ENCODE data around the gene WBP2. TPM values are rescaled to one million over a fixed set of nuclear protein-coding genes. Genes with fewer than 3 reads are reported as not detected.

Gene WBP2
- total and polyA plus RNA-seq, 9 of the 15 experiments (the other 6 are each of a cell fraction or from before 2014, with no cell fraction given) = 2.2 to 74.3 (median 20.0) TPM

- no peaks in the 10 kb centered on the region for H3K27me3 ChIP-seq (ENCODE audit: control insufficient read depth in 2 of 2, insufficient read depth in 2 of 2, low read length in 2 of 2)
- H3K36me3 ChIP-seq (ENCODE audit: control insufficient read depth, insufficient read depth, low read length) = peaks cover 93% of the 10 kb centered on the region; the same call in 2 of the 3 replicates
- DNase-seq (ENCODE audit: extremely low read depth in 1 of 4, low spot score in 3 of 4) (peak in 2 of 4 experiments; percentile 50 to 60), ATAC-seq (no peak), FAIRE-seq (no peak)
- no peak overlapping the region for H2AFZ ChIP-seq (ENCODE audit: low read depth, low read length)
- H3K4me3 ChIP-seq = no peak overlapping the region
- 0 out of 2 replicates have a peak, but pooled peaks cover 4% of the 10 kb centered on the region for H4K20me1 ChIP-seq (replicated peaks; ENCODE audit: control insufficient read depth, insufficient read depth, low read length)
- WGBS (ENCODE audit: insufficient coverage, low coverage, missing lambda C conversion rate) = 77% methylated on average over 14 of the region's 15 CpGs
- intact Hi-C loops (cut with micrococcal nuclease) = no loop called here
- TF ChIP-seq POLR2G (IDR thresholded peaks at IDR 0.05; ENCODE audit: low read depth, low read length) (0 out of 2 replicates have a peak, but pooled peaks have one; percentile 19), EGR1 (conservative IDR thresholded peaks at IDR 0.05) (no peak)
- H3K27ac ChIP-seq (ENCODE audit: extremely low read depth, low read depth, low read length) = no peak overlapping the region
- H3K9me1 ChIP-seq (ENCODE audit: control insufficient read depth, insufficient read depth, low read length) = no peaks in the 10 kb centered on the region
- CTCF ChIA-PET (ENCODE audit: low intra/inter-chr PET ratio) = no interaction called here
- H3K79me2 ChIP-seq (ENCODE audit: control insufficient read depth, insufficient read depth, low read length) = peaks cover 3% of the 10 kb centered on the region; the same call in 1 of the 3 replicates
- POLR2A ChIA-PET = interaction anchor here (1.0 to 3.5 kb wide), 10 partner anchors 8 to 58 kb away, joined by 3 to 15 read pairs (median 8); partner anchors contain the start of gene UNC13D
- H3K4me2 ChIP-seq (ENCODE audit: insufficient read depth, low read length) = no peak overlapping the region
- no TSS peak for BruUV-seq (replicated peaks)
- in situ Hi-C loops (cut with MboI) = no loop called here
- H3K4me1 ChIP-seq (replicated peaks in 1 of 2; ENCODE audit: control insufficient read depth in 2 of 2, insufficient read depth in 2 of 2, low read length in 2 of 2) = peaks cover 0 to 58% of the 10 kb centered on the region in 2 experiments; a peak in 3 of 5 replicates
- H3K9ac ChIP-seq (ENCODE audit: insufficient read depth in 1 of 2, low read depth in 2 of 2, low read length in 2 of 2) = peak overlapping the region in 1 of 2 experiments; percentile 72; a peak in 2 of 4 replicates
- H3K9me3 ChIP-seq (replicated peaks; ENCODE audit: control insufficient read depth, insufficient read depth, low read depth, low read length) = no peaks in the 10 kb centered on the region
Measured at GRCh38 chr17:75831032-75831571, 24.0 kb downstream of the WBP2 start.

GRCh38 chr17:75830164-75831031 lies 24.7 kb downstream of the WBP2 start:
- Histone ChIP-seq H3K9ac (ENCODE audit: insufficient read depth in 1 of 2, low read depth in 2 of 2, low read length in 2 of 2) (no peak overlapping the region), H3K4me1 (replicated peaks in 1 of 2; ENCODE audit: control insufficient read depth in 2 of 2, insufficient read depth in 2 of 2, low read length in 2 of 2) (peaks cover 0 to 54% of the 10 kb centered on the region in 2 experiments; a peak in 3 of 5 replicates), H2AFZ (ENCODE audit: low read depth, low read length) (no peak overlapping the region), H4K20me1 (replicated peaks; ENCODE audit: control insufficient read depth, insufficient read depth, low read length) (0 out of 2 replicates have a peak, but pooled peaks cover 4% of the 10 kb centered on the region), H3K4me3 (no peak overlapping the region), H3K36me3 (ENCODE audit: control insufficient read depth, insufficient read depth, low read length) (peaks cover 90% of the 10 kb centered on the region; the same call in 2 of the 3 replicates), H3K27me3 (ENCODE audit: control insufficient read depth in 2 of 2, insufficient read depth in 2 of 2, low read length in 2 of 2) (no peaks in the 10 kb centered on the region), H3K9me1 (ENCODE audit: control insufficient read depth, insufficient read depth, low read length) (no peaks in the 10 kb centered on the region), H3K4me2 (ENCODE audit: insufficient read depth, low read length) (no peak overlapping the region), H3K79me2 (ENCODE audit: control insufficient read depth, insufficient read depth, low read length) (peaks cover 3% of the 10 kb centered on the region; the same call in 1 of the 3 replicates), H3K27ac (ENCODE audit: extremely low read depth, low read depth, low read length) (no peak overlapping the region), H3K9me3 (replicated peaks; ENCODE audit: control insufficient read depth, insufficient read depth, low read depth, low read length) (no peaks in the 10 kb centered on the region)
- intact Hi-C loops (cut with micrococcal nuclease) = no loop called here
- ATAC-seq (peak; percentile 26; the same call in 2 of the 3 replicates), DNase-seq (ENCODE audit: extremely low read depth in 1 of 4, low spot score in 3 of 4) (peak in 1 of 4 experiments; percentile 50), FAIRE-seq (no peak)
- ChIA-PET CTCF (ENCODE audit: low intra/inter-chr PET ratio) (no interaction called here), POLR2A (interaction anchor here (0.6 to 3.5 kb wide), 18 partner anchors 9 to 209 kb away, joined by 3 to 15 read pairs (median 6); partner anchors contain the start of gene UNC13D)
- in situ Hi-C loops (cut with MboI) = no loop called here
- BruUV-seq (replicated peaks) = no TSS peak
- 92% methylated on average over 25 of the region's 27 CpGs for WGBS (ENCODE audit: insufficient coverage, low coverage, missing lambda C conversion rate)
- TF ChIP-seq GABPB1 (CRISPR knock-in tag; IDR thresholded peaks at IDR 0.05) (0 out of 2 replicates have a peak, but pooled peaks have one; percentile 19), PTBP1 (IDR thresholded peaks at IDR 0.05; ENCODE audit: low read depth, low read length) (no peak), TFAP4 (CRISPR knock-in tag; IDR thresholded peaks at IDR 0.05; ENCODE audit: borderline replicate concordance) (peak; percentile 5; the same call in 1 of the 2 replicates), IFI16 (CRISPR knock-in tag; IDR thresholded peaks at IDR 0.05) (no peak), ZNF436 (CRISPR knock-in tag; IDR thresholded peaks at IDR 0.05) (no peak), DACH1 (IDR thresholded peaks at IDR 0.05; ENCODE audit: partially characterized antibody) (no peak), NR0B1 (IDR thresholded peaks at IDR 0.05; ENCODE audit: partially characterized antibody) (no peak), SMC3 (conservative IDR thresholded peaks at IDR 0.05; ENCODE audit: insufficient read depth, low read depth, low read length) (0 out of 2 replicates have a peak, but pooled peaks have one; percentile 4), ZNF764 (CRISPR knock-in tag; IDR thresholded peaks at IDR 0.05; ENCODE audit: low read depth) (0 out of 2 replicates have a peak, but pooled peaks have one; percentile 37)

Data from K562 (cell line).